ENCODE data around the gene FLRT1. TPM values are rescaled to one million over a fixed set of nuclear protein-coding genes. Genes with fewer than 3 reads are reported as not detected.

The FLRT1 gene
- total RNA-seq, 4 donors from 2014 or later, result 0.32 to 1.4 (median 0.90) TPM

- Histone ChIP-seq H3K27ac (no peak overlapping the region), H3K9me3 (no peaks in the 10 kb centered on the region), H3K4me1 (no peaks in the 10 kb centered on the region), H3K4me3 (no peak overlapping the region), H3K36me3 (no peaks in the 10 kb centered on the region), H3K27me3 (no peaks in the 10 kb centered on the region)
- 88 to 92% methylated on average over 4 to 8 of the region's 8 CpGs for WGBS, 2 donors (ENCODE audit: low coverage in 1 of 2)
- in situ Hi-C loops (cut with MboI; ENCODE audit: low pct_ligation_motif_present in 1 of 4, low pct_unique_long_range_greater_than_20kb in 1 of 4, low sequenced_read_pairs in 3 of 4) (no loop called here), intact Hi-C loops (cut with DNase I; ENCODE audit: low total_unique reads) (no loop called here)
- TF ChIP-seq POLR2A (IDR thresholded peaks at IDR 0.05), result no peak
- TF ChIP-seq CTCF (IDR thresholded peaks at IDR 0.05), result no peak
- TF ChIP-seq EP300 (IDR thresholded peaks at IDR 0.05; ENCODE audit: low read depth), result no peak
- no peak for TF ChIP-seq POLR2AphosphoS5 (IDR thresholded peaks at IDR 0.05)
- DNase-seq, result no peak
These were observed 41.0 kb downstream of the FLRT1 start for GRCh38 chr11:64076758-64077157.

GRCh38 chr11:64077607-64078006 lies 41.9 kb downstream of the FLRT1 start:
- Histone ChIP-seq H3K9me3 (no peaks in the 10 kb centered on the region), H3K36me3 (no peaks in the 10 kb centered on the region), H3K27me3 (no peaks in the 10 kb centered on the region), H3K4me1 (no peaks in the 10 kb centered on the region), H3K4me3 (no peak overlapping the region), H3K27ac (no peak overlapping the region)
- in situ Hi-C loops (cut with MboI; ENCODE audit: low pct_ligation_motif_present in 1 of 4, low pct_unique_long_range_greater_than_20kb in 1 of 4, low sequenced_read_pairs in 3 of 4) (no loop called here), intact Hi-C loops (cut with DNase I; ENCODE audit: low total_unique reads) (no loop called here)
- WGBS, 2 donors (ENCODE audit: low coverage in 1 of 2), result 87% methylated on average over 12 of the region's 12 CpGs; no CpG with 5 or more reads in 1 of the 2 donors
- DNase-seq, result no peak
- no peak for TF ChIP-seq POLR2A (IDR thresholded peaks at IDR 0.05)
- TF ChIP-seq EP300 (IDR thresholded peaks at IDR 0.05; ENCODE audit: low read depth), result no peak
- no peak for TF ChIP-seq CTCF (IDR thresholded peaks at IDR 0.05)
- TF ChIP-seq POLR2AphosphoS5 (IDR thresholded peaks at IDR 0.05), result no peak

- DNase-seq, result no peak
These were observed 42.6 kb downstream of the FLRT1 start for GRCh38 chr11:64078284-64078683.

GRCh38 chr11:64078905-64079304 lies 43.2 kb downstream of the FLRT1 start:
- intact Hi-C loops (cut with DNase I; ENCODE audit: low total_unique reads) (no loop called here), in situ Hi-C loops (cut with MboI; ENCODE audit: low pct_ligation_motif_present in 1 of 4, low pct_unique_long_range_greater_than_20kb in 1 of 4, low sequenced_read_pairs in 3 of 4) (no loop called here)
- no peaks in the 10 kb centered on the region for H3K4me1 ChIP-seq
- 91% methylated on average over 13 of the region's 13 CpGs; no CpG with 5 or more reads in 1 of the 2 donors for WGBS, 2 donors (ENCODE audit: low coverage in 1 of 2)
- no peak for TF ChIP-seq POLR2A (IDR thresholded peaks at IDR 0.05)
- TF ChIP-seq POLR2AphosphoS5 (IDR thresholded peaks at IDR 0.05), result no peak
- no peak for TF ChIP-seq CTCF (IDR thresholded peaks at IDR 0.05)
- no peak for TF ChIP-seq EP300 (IDR thresholded peaks at IDR 0.05; ENCODE audit: low read depth)
- H3K27ac ChIP-seq, result no peak overlapping the region
- H3K9me3 ChIP-seq, result no peaks in the 10 kb centered on the region
- no peaks in the 10 kb centered on the region for H3K27me3 ChIP-seq
- no peak for DNase-seq
- no peak overlapping the region for H3K4me3 ChIP-seq
- no peaks in the 10 kb centered on the region for H3K36me3 ChIP-seq

More at GRCh38 chr11:64078284-64078683, 42.6 kb downstream of the FLRT1 start:
- no peak for TF ChIP-seq CTCF (IDR thresholded peaks at IDR 0.05)
- no peak for TF ChIP-seq POLR2A (IDR thresholded peaks at IDR 0.05)
- no peak for TF ChIP-seq POLR2AphosphoS5 (IDR thresholded peaks at IDR 0.05)
- TF ChIP-seq EP300 (IDR thresholded peaks at IDR 0.05; ENCODE audit: low read depth), result no peak
- Histone ChIP-seq H3K4me3 (no peak overlapping the region), H3K36me3 (no peaks in the 10 kb centered on the region), H3K27me3 (no peaks in the 10 kb centered on the region), H3K4me1 (no peaks in the 10 kb centered on the region), H3K9me3 (no peaks in the 10 kb centered on the region), H3K27ac (no peak overlapping the region)
- in situ Hi-C loops (cut with MboI; ENCODE audit: low pct_ligation_motif_present in 1 of 4, low pct_unique_long_range_greater_than_20kb in 1 of 4, low sequenced_read_pairs in 3 of 4) (no loop called here), intact Hi-C loops (cut with DNase I; ENCODE audit: low total_unique reads) (no loop called here)
- 60 to 95% methylated on average over 1 to 8 of the region's 11 CpGs for WGBS, 2 donors (ENCODE audit: low coverage in 1 of 2)
